Measurements from ENCODE around the gene IGSF11. TPM values are rescaled to one million over a fixed set of nuclear protein-coding genes. Genes with fewer than 3 reads are reported as not detected.
"Not testable (repeated sequence)": the region's sequence is repeated elsewhere in the genome, so short reads cannot be mapped to it uniquely, and the experiment has no call there.

Gene IGSF11
- under 1 TPM; 0.20 to 0.70 (median 0.41) TPM for total RNA-seq
- 1.7 TPM for total RNA-seq (2013)
- 0 to 0.68 (median 0.16) reads per million in 29 experiments for total RNA-seq

- H3K9me3 Mint-ChIP-seq: no peaks in the 10 kb centered on the region
- DNase-seq (peak; percentile 11 to 75 (median 50)), ATAC-seq (replicated peaks in 1 of 4) (peak; percentile 92 to 95 (median 93))
- H3K27me3 Mint-ChIP-seq: peaks cover 38 to 45% of the 10 kb centered on the region in 2 donors
- peaks cover 8 to 14% (median 14%) of the 10 kb centered on the region in 3 donors for H3K4me1 Mint-ChIP-seq
- peak within 1 kb of the TSS; percentile 86 to 90 (median 87) for H3K4me3 Mint-ChIP-seq
- Histone ChIP-seq H3K27ac (ENCODE audit: low read length) (no peak within 1 kb of the TSS), H3K4me1 (ENCODE audit: control insufficient read depth in 1 of 2, extremely low read depth in 1 of 2, insufficient read depth in 2 of 2, low read length in 2 of 2) (peaks cover 2 to 9% of the 10 kb centered on the region in 2 experiments), H3K4me3 (ENCODE audit: control insufficient read depth in 1 of 2, extremely low read depth in 1 of 2, low read length in 1 of 2) (peak within 1 kb of the TSS; percentile 62 to 90), H3K36me3 (ENCODE audit: control insufficient read depth in 2 of 2, extremely low read depth in 1 of 2, insufficient read depth in 1 of 2, low read length in 1 of 2) (no peaks in the 10 kb centered on the region), H3K9me3 (no peaks in the 10 kb centered on the region), H3K27me3 (replicated peaks in 1 of 2; ENCODE audit: control insufficient read depth in 2 of 2, extremely low read depth in 1 of 2, insufficient read depth in 2 of 2, low read length in 1 of 2) (peaks cover 6 to 21% of the 10 kb centered on the region in 2 experiments)
- ChIA-PET POLR2A (interaction anchor here in 1 of 2 donors (0.6 kb wide), 2 partner anchors 85 to 151 kb away, joined by 3 to 6 read pairs; no protein-coding TSS in a partner anchor), CTCF (interaction anchor here (0.6 to 6.6 kb wide), 26 partner anchors 8 to 1561 kb away, joined by 3 to 215 read pairs (median 4); partner anchors contain the start of gene B4GALT4 (in 1 of the 2))
- 1% methylated on average over 80 of the region's 80 CpGs for WGBS (ENCODE audit: insufficient coverage)
- H3K36me3 Mint-ChIP-seq: no peaks in the 10 kb centered on the region
- no peak within 1 kb of the TSS for H3K27ac Mint-ChIP-seq
Measured at GRCh38 chr3:119034256-119035013, at the start of gene IGSF11. TSS of gene IGSF11 (minus strand) at chr3:119034846. CDS start at chr3:119034582, 264 bp downstream.

- Histone ChIP-seq H3K27me3 (replicated peaks in 1 of 2; ENCODE audit: control insufficient read depth in 2 of 2, extremely low read depth in 1 of 2, insufficient read depth in 2 of 2, low read length in 1 of 2) (no peaks in the 10 kb centered on the region), H3K36me3 (ENCODE audit: control insufficient read depth in 2 of 2, extremely low read depth in 1 of 2, insufficient read depth in 1 of 2, low read length in 1 of 2) (no peaks in the 10 kb centered on the region), H3K4me3 (ENCODE audit: control insufficient read depth in 1 of 2, extremely low read depth in 1 of 2, low read length in 1 of 2) (no peak overlapping the region), H3K4me1 (ENCODE audit: control insufficient read depth in 1 of 2, extremely low read depth in 1 of 2, insufficient read depth in 2 of 2, low read length in 2 of 2) (no peaks in the 10 kb centered on the region), H3K27ac (ENCODE audit: low read length) (no peak overlapping the region), H3K9me3 (no peaks in the 10 kb centered on the region)
- no peak overlapping the region for H3K4me3 Mint-ChIP-seq
- DNase-seq: no peak
- ATAC-seq (replicated peaks in 1 of 4): no peak
- peaks cover 0 to 5% (median 0%) of the 10 kb centered on the region in 3 donors for H3K9me3 Mint-ChIP-seq
- ChIA-PET CTCF (interaction anchor here (0.6 to 1.2 kb wide), 2 partner anchors 10 to 17 kb away, joined by 3 read pairs; no protein-coding TSS in a partner anchor), POLR2A (no interaction called here)
- H3K4me1 Mint-ChIP-seq: no peaks in the 10 kb centered on the region
- H3K27me3 Mint-ChIP-seq: peaks cover 2 to 4% of the 10 kb centered on the region in 2 donors
- H3K27ac Mint-ChIP-seq: no peak overlapping the region
- no CpG with 5 or more reads among the region's 1 CpG for WGBS (ENCODE audit: insufficient coverage)
- no peaks in the 10 kb centered on the region for H3K36me3 Mint-ChIP-seq
Measured at GRCh38 chr3:119080364-119080763, 45.7 kb upstream of the IGSF11 start.

- CTCF ChIA-PET: no interaction called here
- no peak overlapping the region for H3K4me3 Mint-ChIP-seq
Measured at GRCh38 chr3:119073258-119074001, 38.8 kb upstream of the IGSF11 start.

GRCh38 chr3:119072451-119072850, 37.8 kb upstream of the IGSF11 start:
- H3K36me3 Mint-ChIP-seq; H3K27ac Mint-ChIP-seq; H3K4me3 Mint-ChIP-seq; H3K4me1 ChIP-seq (ENCODE audit: control insufficient read depth in 1 of 2, extremely low read depth in 1 of 2, insufficient read depth in 2 of 2, low read length in 2 of 2); H3K9me3 Mint-ChIP-seq; H3K27me3 ChIP-seq (replicated peaks in 1 of 2; ENCODE audit: control insufficient read depth in 2 of 2, extremely low read depth in 1 of 2, insufficient read depth in 2 of 2, low read length in 1 of 2); CTCF ChIA-PET; H3K36me3 ChIP-seq (ENCODE audit: control insufficient read depth in 2 of 2, extremely low read depth in 1 of 2, insufficient read depth in 1 of 2, low read length in 1 of 2); H3K27ac ChIP-seq (ENCODE audit: low read length); H3K4me1 Mint-ChIP-seq; POLR2A ChIA-PET; H3K4me3 ChIP-seq (ENCODE audit: control insufficient read depth in 1 of 2, extremely low read depth in 1 of 2, low read length in 1 of 2); ATAC-seq (replicated peaks in 1 of 4); H3K9me3 ChIP-seq; DNase-seq: not testable (repeated sequence)
- H3K27me3 Mint-ChIP-seq: peaks cover 14 to 20% of the 10 kb centered on the region in 2 donors
- WGBS (ENCODE audit: insufficient coverage): 98% methylated on average over 11 of the region's 15 CpGs

More at GRCh38 chr3:119073258-119074001, 38.8 kb upstream of the IGSF11 start:
- Mint-ChIP-seq H3K27me3 (peaks cover 14% of the 10 kb centered on the region in 2 donors), H3K36me3 (no peaks in the 10 kb centered on the region), H3K27ac (no peak overlapping the region), H3K9me3 (peaks cover 0 to 5% (median 0%) of the 10 kb centered on the region in 3 donors), H3K4me1 (no peaks in the 10 kb centered on the region)
- DNase-seq: no peak
- Histone ChIP-seq H3K4me1 (ENCODE audit: control insufficient read depth in 1 of 2, extremely low read depth in 1 of 2, insufficient read depth in 2 of 2, low read length in 2 of 2) (no peaks in the 10 kb centered on the region), H3K36me3 (ENCODE audit: control insufficient read depth in 2 of 2, extremely low read depth in 1 of 2, insufficient read depth in 1 of 2, low read length in 1 of 2) (no peaks in the 10 kb centered on the region), H3K4me3 (ENCODE audit: control insufficient read depth in 1 of 2, extremely low read depth in 1 of 2, low read length in 1 of 2) (no peak overlapping the region), H3K27me3 (replicated peaks in 1 of 2; ENCODE audit: control insufficient read depth in 2 of 2, extremely low read depth in 1 of 2, insufficient read depth in 2 of 2, low read length in 1 of 2) (no peaks in the 10 kb centered on the region), H3K27ac (ENCODE audit: low read length) (no peak overlapping the region), H3K9me3 (no peaks in the 10 kb centered on the region)
- POLR2A ChIA-PET: no interaction called here
- WGBS (ENCODE audit: insufficient coverage): 95% methylated on average over 30 of the region's 36 CpGs
- no peak for ATAC-seq (replicated peaks in 1 of 4)

- no peaks in the 10 kb centered on the region for H3K36me3 ChIP-seq (ENCODE audit: control insufficient read depth in 2 of 2, extremely low read depth in 1 of 2, insufficient read depth in 1 of 2, low read length in 1 of 2)
- H3K9me3 Mint-ChIP-seq: no peaks in the 10 kb centered on the region
- H3K27me3 Mint-ChIP-seq: peaks cover 10 to 21% of the 10 kb centered on the region in 2 donors
- H3K27ac Mint-ChIP-seq: no peak overlapping the region
- no peaks in the 10 kb centered on the region for H3K36me3 Mint-ChIP-seq
- DNase-seq: no peak
- WGBS (ENCODE audit: insufficient coverage): no CpG with 5 or more reads among the region's 3 CpGs
- no peak for ATAC-seq (replicated peaks in 1 of 4)
- no peak overlapping the region for H3K27ac ChIP-seq (ENCODE audit: low read length)
- no peaks in the 10 kb centered on the region for H3K4me1 Mint-ChIP-seq
- no peaks in the 10 kb centered on the region for H3K9me3 ChIP-seq
- ChIA-PET CTCF (no interaction called here), POLR2A (no interaction called here)
- no peaks in the 10 kb centered on the region for H3K27me3 ChIP-seq (replicated peaks in 1 of 2; ENCODE audit: control insufficient read depth in 2 of 2, extremely low read depth in 1 of 2, insufficient read depth in 2 of 2, low read length in 1 of 2)
- no peak overlapping the region for H3K4me3 ChIP-seq (ENCODE audit: control insufficient read depth in 1 of 2, extremely low read depth in 1 of 2, low read length in 1 of 2)
- no peak overlapping the region for H3K4me3 Mint-ChIP-seq
- H3K4me1 ChIP-seq (ENCODE audit: control insufficient read depth in 1 of 2, extremely low read depth in 1 of 2, insufficient read depth in 2 of 2, low read length in 2 of 2): no peaks in the 10 kb centered on the region
Measured at GRCh38 chr3:119069725-119070124, 35.1 kb upstream of the IGSF11 start.

GRCh38 chr3:119063471-119063870, 28.8 kb upstream of the IGSF11 start:
- Mint-ChIP-seq H3K4me1 (no peaks in the 10 kb centered on the region), H3K4me3 (no peak overlapping the region), H3K27ac (no peak overlapping the region), H3K27me3 (peaks cover 0 to 7% of the 10 kb centered on the region in 2 donors), H3K36me3 (no peaks in the 10 kb centered on the region), H3K9me3 (no peaks in the 10 kb centered on the region)
- Histone ChIP-seq H3K36me3 (ENCODE audit: control insufficient read depth in 2 of 2, extremely low read depth in 1 of 2, insufficient read depth in 1 of 2, low read length in 1 of 2) (no peaks in the 10 kb centered on the region), H3K27me3 (replicated peaks in 1 of 2; ENCODE audit: control insufficient read depth in 2 of 2, extremely low read depth in 1 of 2, insufficient read depth in 2 of 2, low read length in 1 of 2) (no peaks in the 10 kb centered on the region), H3K27ac (ENCODE audit: low read length) (no peak overlapping the region), H3K4me1 (ENCODE audit: control insufficient read depth in 1 of 2, extremely low read depth in 1 of 2, insufficient read depth in 2 of 2, low read length in 2 of 2) (no peaks in the 10 kb centered on the region), H3K9me3 (no peaks in the 10 kb centered on the region), H3K4me3 (ENCODE audit: control insufficient read depth in 1 of 2, extremely low read depth in 1 of 2, low read length in 1 of 2) (no peak overlapping the region)
- WGBS (ENCODE audit: insufficient coverage): no CpG with 5 or more reads among the region's 1 CpG
- DNase-seq (no peak), ATAC-seq (replicated peaks in 1 of 4) (no peak)
- POLR2A ChIA-PET: no interaction called here
- CTCF ChIA-PET: no interaction called here
